ENCODE results near the gene RNASEH2A. TPM values are rescaled to one million over a fixed set of nuclear protein-coding genes. Genes with fewer than 3 reads are reported as not detected.

Gene RNASEH2A
- total RNA-seq, 1 donor = 1.4 TPM

DNA sequence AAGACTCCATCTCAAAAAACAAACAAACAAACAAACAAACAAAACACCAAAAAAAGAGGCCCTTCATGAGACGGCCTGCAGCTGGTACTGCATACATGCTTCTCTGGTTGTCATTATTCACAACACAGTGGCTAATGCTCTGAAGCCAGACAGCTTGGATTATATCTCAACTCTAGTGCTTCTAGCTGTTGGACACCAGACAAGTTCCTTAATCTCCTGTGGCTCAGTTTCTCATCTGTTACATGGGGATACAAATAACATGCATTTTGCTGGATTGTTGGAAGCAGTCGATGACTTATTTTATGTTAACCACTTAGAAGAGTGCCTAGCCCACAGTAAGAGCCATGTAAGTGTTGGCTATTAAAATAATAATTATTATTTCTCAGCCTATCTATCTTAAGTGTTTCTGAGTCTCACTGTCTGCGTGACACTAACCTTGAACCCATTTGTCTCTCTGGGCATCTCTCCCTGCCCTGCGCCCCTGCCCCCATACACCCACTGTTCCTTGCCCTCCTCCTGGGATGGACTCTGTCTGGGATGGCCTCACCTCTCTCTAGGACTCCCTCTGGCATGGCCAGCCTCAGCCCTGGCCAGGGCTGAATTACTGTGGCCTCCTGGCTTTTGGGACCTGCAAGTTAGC is 18.2 kb upstream of the RNASEH2A start:
- peak overlapping the region; percentile 100 for H3K4me3 ChIP-seq (ENCODE audit: low read length)
- H3K4me1 ChIP-seq (ENCODE audit: insufficient read depth, low read length) = peaks cover 72% of the 10 kb centered on the region
- H3K9me3 ChIP-seq (ENCODE audit: low read depth, low read length) = no peaks in the 10 kb centered on the region
- H3K27me3 ChIP-seq (ENCODE audit: insufficient read depth, low read length) = no peaks in the 10 kb centered on the region

DNA sequence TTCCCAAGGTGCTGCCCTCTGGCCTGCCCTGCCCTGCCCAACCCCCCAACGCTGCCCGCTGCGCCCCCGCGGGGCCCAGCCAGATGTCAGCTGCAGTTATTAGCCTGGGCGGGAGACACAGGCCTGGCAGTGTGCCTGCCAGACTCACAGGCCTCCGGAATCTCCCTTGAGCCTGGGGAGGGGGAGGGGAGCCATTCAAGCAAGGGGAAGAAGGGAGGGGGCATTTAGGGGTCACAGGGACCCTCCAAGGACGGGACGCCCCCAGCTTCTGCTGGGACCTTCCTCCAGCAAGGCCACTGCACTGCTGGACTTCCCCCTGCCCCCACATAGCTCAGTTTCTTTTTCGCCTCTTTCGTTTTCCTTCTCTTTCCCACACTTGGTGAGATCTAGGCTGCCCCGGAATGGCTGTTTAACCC is 17.7 kb upstream of the RNASEH2A start:
- Histone ChIP-seq H3K9me3 (ENCODE audit: low read depth, low read length) (no peaks in the 10 kb centered on the region), H3K27me3 (ENCODE audit: insufficient read depth, low read length) (no peaks in the 10 kb centered on the region), H3K4me1 (ENCODE audit: insufficient read depth, low read length) (peaks cover 67% of the 10 kb centered on the region), H3K4me3 (ENCODE audit: low read length) (peak overlapping the region; percentile 100)

DNA sequence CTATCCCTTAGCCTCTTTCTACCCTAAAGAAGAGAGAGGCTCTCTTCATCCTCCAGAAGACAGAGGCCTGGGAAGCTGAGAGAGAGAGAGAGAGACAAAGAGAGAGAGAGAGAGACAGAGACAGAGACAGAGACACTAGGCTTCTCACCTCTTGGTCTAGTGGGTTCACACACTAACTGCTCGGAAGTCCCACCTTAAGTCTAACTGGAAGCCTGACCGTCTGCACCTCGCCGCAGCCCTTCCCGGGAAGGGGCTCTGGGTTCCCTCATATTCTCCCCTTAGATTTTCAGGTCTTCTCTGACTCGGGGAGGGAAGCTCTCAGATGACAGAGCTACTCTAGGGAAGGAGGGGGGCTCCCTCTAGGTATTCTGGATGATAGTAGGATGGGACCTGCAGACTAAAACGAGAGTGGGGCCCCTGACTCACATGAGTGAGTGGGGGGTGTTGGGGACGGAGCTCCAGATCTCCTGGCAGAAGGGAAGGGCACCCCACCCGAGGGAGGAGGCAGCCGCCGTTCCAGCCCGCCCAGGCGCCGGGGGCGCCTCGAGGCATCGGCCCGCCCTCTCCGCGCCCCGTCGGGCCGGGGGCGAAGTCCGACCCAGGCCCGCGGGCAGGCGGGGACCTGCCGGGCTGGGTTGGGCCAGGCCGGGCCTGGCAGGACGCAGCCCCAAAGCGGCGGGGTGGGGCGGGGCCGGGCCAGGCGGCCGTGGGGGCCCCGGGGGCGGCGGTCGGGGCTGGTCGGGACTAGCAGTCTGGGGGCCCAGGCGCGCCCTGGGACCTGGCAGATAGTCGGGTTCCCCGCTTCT is 17.1 kb upstream of the RNASEH2A start:
- Histone ChIP-seq H3K4me3 (ENCODE audit: low read length) (peak overlapping the region; percentile 100), H3K9me3 (ENCODE audit: low read depth, low read length) (no peaks in the 10 kb centered on the region), H3K27me3 (ENCODE audit: insufficient read depth, low read length) (no peaks in the 10 kb centered on the region), H3K4me1 (ENCODE audit: insufficient read depth, low read length) (peaks cover 67% of the 10 kb centered on the region)

DNA sequence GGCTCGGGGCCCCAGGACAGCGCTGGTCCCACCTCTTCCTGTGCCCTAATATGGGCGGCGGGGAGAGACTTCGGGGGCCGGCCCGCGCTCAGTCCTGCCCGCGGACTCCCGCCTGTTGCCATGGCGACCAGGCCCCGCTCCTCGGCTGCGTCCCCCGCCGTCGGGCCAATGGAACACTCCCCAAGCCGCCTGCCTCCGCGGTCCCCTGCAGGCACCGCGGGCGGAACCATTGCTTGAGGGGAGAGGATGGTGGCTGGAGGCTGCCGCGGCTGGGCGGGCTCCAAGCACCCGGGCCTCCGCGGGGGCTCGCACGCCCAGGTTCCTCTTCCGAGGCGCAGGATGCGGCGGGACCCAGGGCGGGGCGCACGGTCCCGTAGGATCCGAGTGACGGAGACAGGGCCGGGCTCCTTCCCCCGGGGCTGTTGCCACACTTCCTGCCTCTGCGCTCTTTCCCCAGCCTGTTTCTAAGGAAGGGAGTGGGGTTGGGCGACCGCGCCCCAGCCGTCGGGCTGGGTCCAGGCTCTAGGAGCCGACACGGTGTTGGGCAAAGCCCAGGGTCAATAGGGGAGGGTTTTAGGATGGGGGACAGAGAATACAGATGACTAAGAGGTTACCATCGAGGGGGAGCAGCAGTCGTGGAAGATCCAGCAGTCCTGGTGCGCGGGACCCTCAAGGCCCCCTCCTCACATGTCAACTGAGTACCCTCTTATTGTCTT is 16.3 kb upstream of the RNASEH2A start:
- H3K9me3 ChIP-seq (ENCODE audit: low read depth, low read length) = no peaks in the 10 kb centered on the region
- H3K4me1 ChIP-seq (ENCODE audit: insufficient read depth, low read length) = peaks cover 67% of the 10 kb centered on the region
- peak overlapping the region; percentile 100 for H3K4me3 ChIP-seq (ENCODE audit: low read length)
- H3K27me3 ChIP-seq (ENCODE audit: insufficient read depth, low read length) = no peaks in the 10 kb centered on the region

DNA sequence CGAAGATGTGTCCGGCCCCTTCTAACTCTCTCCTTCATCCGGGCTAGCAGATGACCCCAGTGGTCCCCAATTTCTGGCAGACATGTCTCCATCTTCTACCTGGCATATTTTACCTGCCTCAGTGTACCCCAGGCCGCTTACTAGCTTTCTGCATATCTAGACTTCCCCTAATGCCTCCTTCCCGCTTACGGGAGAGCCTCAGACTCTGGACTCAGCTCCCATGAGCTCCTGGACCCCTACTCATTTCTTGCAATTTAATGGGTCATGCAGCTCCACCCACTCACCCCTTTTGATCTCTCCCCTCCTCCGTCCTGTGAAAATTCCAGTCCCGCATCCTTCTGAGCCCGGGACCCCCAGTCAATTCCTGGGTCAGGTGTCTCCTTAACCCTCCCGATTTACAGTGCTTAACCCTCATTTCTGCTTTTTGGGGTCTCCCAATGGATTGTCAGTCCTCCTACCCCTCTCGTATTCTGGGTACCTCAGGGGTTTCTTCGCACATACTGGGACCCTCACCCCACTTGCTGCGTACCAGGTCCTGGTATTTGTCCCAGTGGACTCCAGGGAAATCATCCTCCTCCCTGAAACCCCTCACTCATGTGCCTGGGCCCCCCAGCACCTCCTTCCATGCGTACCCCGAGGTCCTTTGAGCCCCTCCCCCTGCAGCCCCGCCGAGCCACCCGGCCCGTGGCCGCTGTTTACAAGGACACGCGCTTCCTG is 15.6 kb upstream of the RNASEH2A start:
- Histone ChIP-seq H3K4me3 (ENCODE audit: low read length) (peak overlapping the region; percentile 100), H3K9me3 (ENCODE audit: low read depth, low read length) (no peaks in the 10 kb centered on the region), H3K27me3 (ENCODE audit: insufficient read depth, low read length) (no peaks in the 10 kb centered on the region), H3K4me1 (ENCODE audit: insufficient read depth, low read length) (peaks cover 67% of the 10 kb centered on the region)

DNA sequence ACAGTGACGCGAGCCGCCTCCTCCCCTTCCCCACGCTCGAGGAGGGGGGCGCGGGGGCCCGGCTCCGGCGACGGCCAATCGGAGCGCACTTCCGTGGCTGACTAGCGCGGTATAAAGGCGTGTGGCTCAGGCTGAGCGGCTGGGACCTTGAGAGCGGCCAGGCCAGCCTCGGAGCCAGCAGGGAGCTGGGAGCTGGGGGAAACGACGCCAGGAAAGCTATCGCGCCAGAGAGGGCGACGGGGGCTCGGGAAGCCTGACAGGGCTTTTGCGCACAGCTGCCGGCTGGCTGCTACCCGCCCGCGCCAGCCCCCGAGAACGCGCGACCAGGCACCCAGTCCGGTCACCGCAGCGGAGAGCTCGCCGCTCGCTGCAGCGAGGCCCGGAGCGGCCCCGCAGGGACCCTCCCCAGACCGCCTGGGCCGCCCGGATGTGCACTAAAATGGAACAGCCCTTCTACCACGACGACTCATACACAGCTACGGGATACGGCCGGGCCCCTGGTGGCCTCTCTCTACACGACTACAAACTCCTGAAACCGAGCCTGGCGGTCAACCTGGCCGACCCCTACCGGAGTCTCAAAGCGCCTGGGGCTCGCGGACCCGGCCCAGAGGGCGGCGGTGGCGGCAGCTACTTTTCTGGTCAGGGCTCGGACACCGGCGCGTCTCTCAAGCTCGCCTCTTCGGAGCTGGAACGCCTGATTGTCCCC is 14.9 kb upstream of the RNASEH2A start, which contains the start of gene JUNB:
Gene JUNB, plus strand, starts transcription at position 142 of the 706 bp plus-strand sequence. Its CDS starts 286 bp downstream, at position 428.
- peak within 1 kb of the TSS; percentile 100 for H3K4me3 ChIP-seq (ENCODE audit: low read length)
- H3K27me3 ChIP-seq (ENCODE audit: insufficient read depth, low read length) = no peaks in the 10 kb centered on the region
- peaks cover 67% of the 10 kb centered on the region for H3K4me1 ChIP-seq (ENCODE audit: insufficient read depth, low read length)
- no peaks in the 10 kb centered on the region for H3K9me3 ChIP-seq (ENCODE audit: low read depth, low read length)

DNA sequence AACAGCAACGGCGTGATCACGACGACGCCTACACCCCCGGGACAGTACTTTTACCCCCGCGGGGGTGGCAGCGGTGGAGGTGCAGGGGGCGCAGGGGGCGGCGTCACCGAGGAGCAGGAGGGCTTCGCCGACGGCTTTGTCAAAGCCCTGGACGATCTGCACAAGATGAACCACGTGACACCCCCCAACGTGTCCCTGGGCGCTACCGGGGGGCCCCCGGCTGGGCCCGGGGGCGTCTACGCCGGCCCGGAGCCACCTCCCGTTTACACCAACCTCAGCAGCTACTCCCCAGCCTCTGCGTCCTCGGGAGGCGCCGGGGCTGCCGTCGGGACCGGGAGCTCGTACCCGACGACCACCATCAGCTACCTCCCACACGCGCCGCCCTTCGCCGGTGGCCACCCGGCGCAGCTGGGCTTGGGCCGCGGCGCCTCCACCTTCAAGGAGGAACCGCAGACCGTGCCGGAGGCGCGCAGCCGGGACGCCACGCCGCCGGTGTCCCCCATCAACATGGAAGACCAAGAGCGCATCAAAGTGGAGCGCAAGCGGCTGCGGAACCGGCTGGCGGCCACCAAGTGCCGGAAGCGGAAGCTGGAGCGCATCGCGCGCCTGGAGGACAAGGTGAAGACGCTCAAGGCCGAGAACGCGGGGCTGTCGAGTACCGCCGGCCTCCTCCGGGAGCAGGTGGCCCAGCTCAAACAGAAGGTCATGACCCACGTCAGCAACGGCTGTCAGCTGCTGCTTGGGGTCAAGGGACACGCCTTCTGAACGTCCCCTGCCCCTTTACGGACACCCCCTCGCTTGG is 14.1 kb upstream of the RNASEH2A start:
- peak overlapping the region; percentile 100 for H3K4me3 ChIP-seq (ENCODE audit: low read length)
- no peaks in the 10 kb centered on the region for H3K9me3 ChIP-seq (ENCODE audit: low read depth, low read length)
- H3K4me1 ChIP-seq (ENCODE audit: insufficient read depth, low read length) = peaks cover 61% of the 10 kb centered on the region
- H3K27me3 ChIP-seq (ENCODE audit: insufficient read depth, low read length) = no peaks in the 10 kb centered on the region

DNA sequence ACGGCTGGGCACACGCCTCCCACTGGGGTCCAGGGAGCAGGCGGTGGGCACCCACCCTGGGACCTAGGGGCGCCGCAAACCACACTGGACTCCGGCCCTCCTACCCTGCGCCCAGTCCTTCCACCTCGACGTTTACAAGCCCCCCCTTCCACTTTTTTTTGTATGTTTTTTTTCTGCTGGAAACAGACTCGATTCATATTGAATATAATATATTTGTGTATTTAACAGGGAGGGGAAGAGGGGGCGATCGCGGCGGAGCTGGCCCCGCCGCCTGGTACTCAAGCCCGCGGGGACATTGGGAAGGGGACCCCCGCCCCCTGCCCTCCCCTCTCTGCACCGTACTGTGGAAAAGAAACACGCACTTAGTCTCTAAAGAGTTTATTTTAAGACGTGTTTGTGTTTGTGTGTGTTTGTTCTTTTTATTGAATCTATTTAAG is 13.5 kb upstream of the RNASEH2A start:
- H3K9me3 ChIP-seq (ENCODE audit: low read depth, low read length) = no peaks in the 10 kb centered on the region
- H3K4me3 ChIP-seq (ENCODE audit: low read length) = peak overlapping the region; percentile 100
- peaks cover 55% of the 10 kb centered on the region for H3K4me1 ChIP-seq (ENCODE audit: insufficient read depth, low read length)
- H3K27me3 ChIP-seq (ENCODE audit: insufficient read depth, low read length) = no peaks in the 10 kb centered on the region

DNA sequence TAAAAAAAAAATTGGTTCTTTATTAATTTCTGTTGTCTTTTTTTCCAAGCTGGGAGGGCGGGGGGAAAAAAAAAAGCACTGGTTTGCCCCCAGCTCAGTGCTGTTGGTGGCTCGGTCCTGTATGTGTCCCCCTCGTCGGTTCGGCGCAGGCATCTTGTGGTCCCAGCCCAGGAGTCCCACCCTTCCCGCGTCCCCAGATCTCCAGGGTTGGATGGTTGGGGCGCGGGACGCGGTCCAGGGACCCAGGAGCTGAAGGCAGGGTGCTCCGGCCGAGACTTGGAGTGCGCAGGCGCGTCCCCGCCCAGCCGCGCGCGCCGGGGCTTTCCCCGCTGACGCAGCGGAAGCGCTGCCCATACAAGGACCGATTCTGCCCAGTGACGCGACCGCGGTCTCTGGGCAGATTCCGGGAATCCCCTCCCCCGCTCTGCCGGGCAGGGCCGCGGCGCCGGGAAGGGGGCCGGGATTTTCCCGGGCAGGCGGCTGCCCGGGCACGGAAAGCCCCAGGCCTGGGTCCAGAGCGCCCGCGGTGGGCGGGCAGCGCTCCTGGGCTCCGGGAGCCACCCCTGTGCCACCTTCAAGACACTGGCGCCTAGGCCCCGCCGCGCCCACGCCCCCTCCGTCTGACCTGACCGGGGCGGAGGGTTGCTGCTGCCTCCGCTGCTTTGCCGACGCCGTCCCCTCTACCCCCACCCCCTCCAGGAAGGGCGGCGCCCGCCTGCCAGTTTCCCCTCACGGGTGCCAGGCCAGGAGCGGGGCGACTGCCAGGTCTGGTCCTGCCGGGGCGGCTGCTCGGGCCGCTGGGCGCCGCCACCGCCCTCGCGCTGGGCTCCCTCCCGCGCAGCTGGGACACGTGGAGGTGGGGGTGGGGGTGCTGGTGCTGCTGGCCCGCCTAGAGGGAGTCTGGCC is 12.8 kb upstream of the RNASEH2A start:
- H3K4me1 ChIP-seq (ENCODE audit: insufficient read depth, low read length) = peaks cover 49% of the 10 kb centered on the region

DNA sequence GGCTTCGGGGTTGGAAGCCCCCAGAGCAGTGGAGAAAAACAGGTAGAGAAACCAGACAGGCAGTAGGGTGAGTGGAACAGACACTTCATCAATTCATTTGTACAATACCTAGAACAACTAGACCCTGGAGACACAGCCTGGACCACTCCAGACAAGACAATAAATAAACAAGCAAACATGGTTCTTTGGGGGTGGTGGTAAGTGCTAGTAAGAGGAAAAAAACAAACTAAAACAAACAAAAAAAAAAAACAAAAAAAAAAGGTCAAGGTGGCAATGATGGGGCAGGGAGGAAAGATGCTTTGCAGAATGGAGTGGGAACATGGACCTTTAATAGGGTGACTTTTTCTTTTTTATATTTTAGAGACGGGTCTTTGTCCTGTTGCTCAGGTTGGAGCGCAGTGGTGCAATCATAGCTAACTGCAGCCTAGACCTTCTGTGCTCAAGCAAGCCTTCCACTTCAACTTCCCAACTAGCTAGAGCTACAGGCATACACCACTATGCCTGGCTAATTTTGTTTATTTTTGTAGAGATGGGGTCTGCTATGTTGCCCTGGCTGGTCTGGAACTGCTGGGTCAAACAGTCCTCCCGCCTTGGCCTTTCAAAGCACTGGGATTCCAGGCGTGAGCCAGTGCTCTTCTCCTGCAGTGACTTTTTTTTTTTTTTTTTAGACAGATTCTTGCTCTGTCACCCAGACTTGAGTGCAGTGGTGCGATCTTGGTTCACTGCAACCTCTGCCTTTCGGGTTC is 12.0 kb upstream of the RNASEH2A start:
- H3K4me3 ChIP-seq (ENCODE audit: low read length) = peak overlapping the region; percentile 100
- H3K4me1 ChIP-seq (ENCODE audit: insufficient read depth, low read length) = peaks cover 40% of the 10 kb centered on the region
- H3K9me3 ChIP-seq (ENCODE audit: low read depth, low read length) = no peaks in the 10 kb centered on the region

More for the DNA sequence above, 12.8 kb upstream of the RNASEH2A start:
- peak overlapping the region; percentile 100 for H3K4me3 ChIP-seq (ENCODE audit: low read length)
- no peaks in the 10 kb centered on the region for H3K9me3 ChIP-seq (ENCODE audit: low read depth, low read length)
- no peaks in the 10 kb centered on the region for H3K27me3 ChIP-seq (ENCODE audit: insufficient read depth, low read length)

DNA sequence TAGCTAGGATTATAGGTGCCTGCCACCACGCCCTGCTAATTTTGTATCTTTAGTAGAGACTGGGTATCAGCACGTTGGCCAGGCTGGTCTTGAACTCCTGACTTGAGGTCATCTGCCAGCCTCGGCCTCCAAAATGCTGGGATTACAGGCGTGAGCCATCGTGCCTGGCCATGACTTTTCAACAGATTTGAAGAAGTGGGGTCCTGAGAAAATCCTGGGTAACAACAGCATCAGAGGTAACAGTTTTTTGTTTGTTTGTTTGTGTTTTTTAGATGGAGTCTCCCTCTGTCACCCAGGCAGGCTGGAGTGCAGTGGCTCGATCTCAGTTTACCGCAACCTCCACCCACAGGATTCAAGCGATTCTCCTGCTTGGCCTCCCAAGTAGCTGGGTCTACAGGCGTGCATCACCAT is 11.4 kb upstream of the RNASEH2A start:
- Histone ChIP-seq H3K9me3 (ENCODE audit: low read depth, low read length) (no peaks in the 10 kb centered on the region), H3K4me1 (ENCODE audit: insufficient read depth, low read length) (peaks cover 39% of the 10 kb centered on the region), H3K27me3 (ENCODE audit: insufficient read depth, low read length) (no peaks in the 10 kb centered on the region), H3K4me3 (ENCODE audit: low read length) (no peak overlapping the region)

More for the DNA sequence above, 12.0 kb upstream of the RNASEH2A start:
- H3K27me3 ChIP-seq (ENCODE audit: insufficient read depth, low read length) = no peaks in the 10 kb centered on the region

Data from mononuclear cell (primary cell).